Esophagus squamous epithelium (tissue), 5 donors: ENCODE results near the gene COL4A2. TPM values are rescaled to one million over a fixed set of nuclear protein-coding genes. Genes with fewer than 3 reads are reported as not detected.
A peak's percentile ranks its signal among the peaks of the same experiment; 100 is the strongest.
"Not testable (repeated sequence)": the region's sequence is repeated elsewhere in the genome, so short reads cannot be mapped to it uniquely, and the experiment has no call there.

Experiments used
- DNase-seq: peaks from one replicate; lab custom pipeline; 2025; lab: John Stamatoyannopoulos, UW
- H3K27ac ChIP-seq, 4 donors: fragments of 200-600 bp; sonication (generic); one replicate each; pipeline ENCODE4 v1.5.1; 2016 to 2019; ENCODE audit warnings: mild to moderate bottlenecking in 1 of 4
- H3K27me3 ChIP-seq, 4 donors: fragments of 200-600 bp; sonication (generic); 1 replicate in 3 of 4; 2 replicates in 1 of 4; pipeline versions ENCODE4 v1.5.1 to v1.6.0; 2017 to 2021; ENCODE audit warnings: antibody characterized with exemption in 1 of 4
- H3K36me3 ChIP-seq, 3 donors: fragments of 200-600 bp; sonication (generic); one replicate each; pipeline ENCODE4 v1.5.1; 2016 to 2019
- H3K4me1 ChIP-seq, 3 donors: fragments of 200-600 bp; sonication (generic); one replicate each; pipeline ENCODE4 v1.5.1; 2017 to 2019
- H3K4me3 ChIP-seq, 4 donors: fragments of 200-600 bp; sonication (generic); 1 replicate in 3 of 4; 2 replicates in 1 of 4; pipeline ENCODE4 v1.5.1; 2016 to 2019; ENCODE audit warnings: mild to moderate bottlenecking in 2 of 4, moderate library complexity in 1 of 4
- H3K9me3 ChIP-seq, 3 donors: fragments of 200-600 bp; sonication (generic); one replicate each; pipeline ENCODE4 v1.5.1; 2016 to 2019
- CTCF ChIP-seq, 6 experiments: fragments of 450-650 bp in 4 of 6; fragments of 200-600 bp in 2 of 6; sonication (generic) in 2 of 6; IDR thresholded peaks; one replicate each; pipeline ENCODE4 v1.5.1; 2016 to 2019; ENCODE audit warnings: antibody characterized with exemption in 6 of 6, mild to moderate bottlenecking in 4 of 6, moderate library complexity in 4 of 6
- POLR2A ChIP-seq, 4 donors: fragments of 450-650 bp; IDR thresholded peaks; one replicate each; pipeline ENCODE4 v1.6.1; 2017; ENCODE audit warnings: antibody characterized with exemption in 4 of 4, mild to moderate bottlenecking in 4 of 4, moderate library complexity in 3 of 4
- WGBS, 2 donors: methylation state at CpG; one replicate each; pipeline ENCODE4 v1.1.5; 2018; 5-methylcytosine and 5-hydroxymethylcytosine counted together
- intact Hi-C: fragments of 100-400 bp; cut with DNase I; formaldehyde crosslinking; loops from one replicate; pipeline ENCODE4 v1.15.0; 2022
- total RNA-seq, 4 donors: library from RNA; depleted of rRNA; stranded (reverse); fragments of >200 nt; gene quantifications; one replicate each; pipeline ENCODE4 v1.1.0, GENCODE V29; 2016
- donor health status: DM: yes; HTN: yes; CAD: no.

The COL4A2 gene
- total RNA-seq, 4 donors from 2014 or later: 11.9 to 102 (median 43.5) TPM

GRCh38 chr13:110317496-110318195, 10.6 kb downstream of the COL4A2 start:
- Histone ChIP-seq H3K27me3 (peaks cover 0 to 4% (median 0%) of the 10 kb centered on the region in 4 donors), H3K36me3 (no peaks in the 10 kb centered on the region), H3K9me3 (no peaks in the 10 kb centered on the region), H3K4me3 (no peak overlapping the region), H3K27ac (peak overlapping the region in 1 of 4 donors; percentile 16), H3K4me1 (peaks cover 0 to 66% (median 6%) of the 10 kb centered on the region in 3 donors)
- TF ChIP-seq POLR2A (IDR thresholded peaks at IDR 0.05) (no peak), CTCF (IDR thresholded peaks at IDR 0.05) (no peak)
- WGBS, 2 donors: 74 to 82% methylated on average over 12 to 13 of the region's 13 CpGs
- no peak for DNase-seq
- intact Hi-C loops: no loop called here

GRCh38 chr13:110318920-110319319, 11.8 kb downstream of the COL4A2 start:
- Histone ChIP-seq H3K27me3 (peaks cover 0 to under 1% (median 0%) of the 10 kb centered on the region in 4 donors), H3K9me3 (no peaks in the 10 kb centered on the region), H3K27ac (peak overlapping the region in 2 of 4 donors; percentile 55 to 78), H3K36me3 (no peaks in the 10 kb centered on the region), H3K4me1 (peaks cover 0 to 76% (median 11%) of the 10 kb centered on the region in 3 donors), H3K4me3 (no peak overlapping the region)
- 60 to 76% methylated on average over 5 to 6 of the region's 7 CpGs for WGBS, 2 donors
- no peak for DNase-seq
- intact Hi-C loops: no loop called here
- TF ChIP-seq CTCF (IDR thresholded peaks at IDR 0.05) (no peak), POLR2A (IDR thresholded peaks at IDR 0.05) (no peak)

GRCh38 chr13:110319397-110319773, 12.3 kb downstream of the COL4A2 start:
- H3K36me3 ChIP-seq: no peaks in the 10 kb centered on the region
- TF ChIP-seq CTCF (IDR thresholded peaks at IDR 0.05) (no peak), POLR2A (IDR thresholded peaks at IDR 0.05) (no peak)
- no peak for DNase-seq
- no peaks in the 10 kb centered on the region for H3K9me3 ChIP-seq
- peak overlapping the region in 1 of 4 donors; percentile 19 for H3K4me3 ChIP-seq
- peaks cover 0 to 76% (median 15%) of the 10 kb centered on the region in 3 donors for H3K4me1 ChIP-seq
- no peaks in the 10 kb centered on the region for H3K27me3 ChIP-seq
- peak overlapping the region in 3 of 4 donors; percentile 55 to 90 (median 78) for H3K27ac ChIP-seq
- 51 to 62% methylated on average over 4 of the region's 4 CpGs for WGBS, 2 donors
- intact Hi-C loops: no loop called here

GRCh38 chr13:110319774-110320509, 12.9 kb downstream of the COL4A2 start:
- Histone ChIP-seq H3K9me3 (no peaks in the 10 kb centered on the region), H3K27me3 (no peaks in the 10 kb centered on the region), H3K36me3 (no peaks in the 10 kb centered on the region), H3K4me1 (peaks cover 0 to 76% (median 18%) of the 10 kb centered on the region in 3 donors), H3K27ac (peak overlapping the region; percentile 23 to 90 (median 66)), H3K4me3 (peak overlapping the region in 1 of 4 donors; percentile 19)
- 45 to 52% methylated on average over 9 to 19 of the region's 19 CpGs for WGBS, 2 donors
- DNase-seq: no peak
- no peak for TF ChIP-seq POLR2A (IDR thresholded peaks at IDR 0.05)
- TF ChIP-seq CTCF (IDR thresholded peaks at IDR 0.05): no peak
- intact Hi-C loops: no loop called here

DNA sequence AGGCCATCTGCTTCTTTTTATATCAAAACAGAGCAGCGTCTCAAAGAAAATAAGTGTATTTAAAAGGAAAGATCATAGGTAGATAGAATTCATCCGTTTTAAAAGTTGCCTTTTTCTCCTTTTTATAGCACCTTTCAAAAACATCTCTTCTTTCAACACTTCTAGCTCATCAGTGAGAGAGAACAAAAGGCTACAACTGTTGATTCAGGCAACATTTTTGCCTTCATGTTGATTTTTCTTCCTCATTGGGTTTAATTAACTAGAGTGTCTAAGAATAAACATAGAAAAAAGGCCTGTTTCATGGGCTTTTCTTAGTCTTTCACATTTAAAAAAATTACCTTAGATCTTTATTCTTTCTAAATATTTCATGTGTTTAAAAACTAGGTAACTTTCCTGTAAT, 13.6 kb downstream of the COL4A2 start:
- no peaks in the 10 kb centered on the region for H3K36me3 ChIP-seq
- no peak overlapping the region for H3K4me3 ChIP-seq
- WGBS, 2 donors: 28 to 32% methylated on average over 2 of the region's 2 CpGs
- H3K27me3 ChIP-seq: no peaks in the 10 kb centered on the region
- intact Hi-C loops: no loop called here
- H3K9me3 ChIP-seq: no peaks in the 10 kb centered on the region
- TF ChIP-seq POLR2A (IDR thresholded peaks at IDR 0.05) (no peak), CTCF (IDR thresholded peaks at IDR 0.05) (no peak)
- DNase-seq: no peak
- H3K27ac ChIP-seq: peak overlapping the region in 3 of 4 donors; percentile 55 to 90 (median 78)
- peaks cover 0 to 73% (median 18%) of the 10 kb centered on the region in 3 donors for H3K4me1 ChIP-seq

DNA sequence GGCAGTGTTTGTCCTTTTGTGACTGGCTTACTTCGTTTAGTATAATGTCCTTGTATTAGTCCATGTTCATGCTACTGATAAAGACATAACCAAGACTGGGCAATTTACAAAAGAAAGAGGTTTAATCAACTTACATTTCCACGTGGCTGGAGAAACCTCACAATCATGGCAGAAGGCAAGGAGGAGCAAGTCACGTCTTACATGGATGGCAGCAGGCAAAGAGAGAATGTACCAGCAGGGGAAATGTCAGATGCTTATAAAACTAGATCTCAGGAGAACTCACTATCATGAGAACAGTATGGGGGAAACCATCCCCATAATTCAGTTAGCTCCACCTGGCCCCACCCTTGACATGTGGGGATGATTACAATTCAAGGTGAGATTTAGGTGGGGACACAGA, 14.5 kb downstream of the COL4A2 start:
- DNase-seq, H3K9me3 ChIP-seq, H3K36me3 ChIP-seq, intact Hi-C loops, H3K4me3 ChIP-seq, H3K27me3 ChIP-seq: not testable (repeated sequence)
- H3K27ac ChIP-seq: peak overlapping the region in 3 of 4 donors; percentile 25 to 69 (median 57)
- H3K4me1 ChIP-seq: peaks cover 0 to 75% (median 24%) of the 10 kb centered on the region in 3 donors
- 75 to 77% methylated on average over 3 of the region's 3 CpGs for WGBS, 2 donors
